Stimulated activated CD4-positive, alpha-beta T cell treated with anti-CD3 and anti-CD28 coated beads, Interleukin-15, amount 100 ng/mL, for 1 hour (primary cell): ENCODE measurements around the gene PLEKHJ1.

Source experiments
- DNase-seq, 2 donors: peaks; one replicate each; pipeline ENCODE4 v3.0.0-alpha.2; 2020; ENCODE audit warnings: low read depth in 1 of 2, low spot score in 1 of 2

The PLEKHJ1 gene

GRCh38 chr19:2224754-2225349 lies 11.3 kb downstream of the PLEKHJ1 start:
- no peak for DNase-seq

DNA sequence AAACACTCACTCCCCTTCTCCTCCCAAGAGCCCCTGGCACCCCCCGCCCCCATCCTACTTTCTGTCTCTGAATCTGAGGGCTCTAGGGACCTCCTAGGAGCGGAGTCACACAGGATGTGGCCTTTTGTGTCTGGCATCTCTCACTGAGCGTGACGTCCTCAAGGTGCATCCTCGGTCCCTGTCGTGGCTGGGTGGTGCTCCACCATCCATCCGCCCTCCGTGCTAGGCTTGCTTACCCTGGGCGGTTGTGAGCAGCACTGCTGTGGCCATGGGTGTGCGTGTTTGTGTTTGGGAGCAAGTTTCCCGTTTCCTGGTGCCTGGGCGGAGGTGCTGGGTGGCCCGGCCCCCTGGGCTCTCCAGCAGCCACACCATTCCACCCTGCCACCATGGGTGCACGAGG lies 12.2 kb downstream of the PLEKHJ1 start:
- no peak for DNase-seq

DNA sequence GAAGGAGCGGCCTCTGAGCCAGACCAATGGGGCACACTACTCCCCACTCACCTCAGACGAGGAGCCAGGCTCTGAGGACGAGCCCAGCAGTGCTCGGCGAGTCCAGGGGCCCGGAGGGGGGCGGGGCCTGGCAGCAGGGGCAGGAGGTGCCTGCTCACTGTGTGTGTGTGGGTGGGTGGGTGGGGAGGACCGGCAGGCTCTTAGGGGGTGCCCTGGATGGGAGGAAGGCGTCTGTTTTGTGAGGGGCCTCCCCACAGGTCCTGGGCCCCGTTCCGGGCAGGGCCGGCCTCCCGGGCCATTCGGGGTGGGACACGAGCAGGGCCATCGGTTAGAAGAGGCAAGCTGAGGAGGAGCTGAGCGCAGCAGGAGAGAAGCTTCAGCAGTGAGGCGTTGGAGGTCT lies 12.7 kb downstream of the PLEKHJ1 start:
- DNase-seq: no peak

DNA sequence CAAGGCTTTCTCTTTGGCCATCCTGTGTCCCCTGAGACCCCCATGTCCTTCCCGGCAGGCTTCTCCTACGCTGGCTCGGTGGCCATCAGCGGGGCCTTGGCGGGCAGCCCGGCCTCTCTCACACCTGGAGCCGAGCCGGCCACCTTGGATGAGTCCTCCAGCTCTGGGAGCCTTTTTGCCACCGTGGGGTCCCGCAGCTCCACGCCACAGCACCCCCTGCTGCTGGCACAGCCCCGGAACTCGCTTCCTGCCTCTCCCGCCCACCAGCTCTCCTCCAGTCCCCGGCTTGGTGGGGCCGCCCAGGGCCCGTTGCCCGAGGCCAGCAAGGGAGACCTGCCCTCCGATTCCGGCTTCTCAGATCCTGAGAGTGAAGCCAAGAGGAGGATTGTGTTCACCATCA lies 14.2 kb downstream of the PLEKHJ1 start:
- no peak for DNase-seq

GRCh38 chr19:2221250-2221831 lies 14.8 kb downstream of the PLEKHJ1 start:
- no peak for DNase-seq

DNA sequence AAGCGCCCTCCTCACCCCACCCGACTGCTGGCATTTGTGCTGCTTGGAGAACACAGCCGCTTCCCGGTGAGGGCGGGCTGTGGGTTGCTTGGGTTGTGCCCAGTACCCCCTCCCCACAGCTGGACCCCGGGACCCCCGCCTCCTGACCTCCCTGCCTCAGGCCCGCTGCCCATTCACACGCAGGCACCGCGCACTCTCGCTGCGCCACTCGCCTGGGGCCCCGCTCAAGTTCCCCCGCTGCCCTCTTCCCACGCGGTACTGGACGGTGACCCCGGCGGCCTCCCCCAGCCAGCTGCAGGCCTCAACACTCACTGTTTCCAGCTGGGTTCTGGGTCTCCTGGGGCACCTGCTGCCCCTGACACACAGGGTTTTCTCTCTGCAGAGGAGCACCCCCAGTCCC lies 16.4 kb downstream of the PLEKHJ1 start:
- DNase-seq: no peak

DNA sequence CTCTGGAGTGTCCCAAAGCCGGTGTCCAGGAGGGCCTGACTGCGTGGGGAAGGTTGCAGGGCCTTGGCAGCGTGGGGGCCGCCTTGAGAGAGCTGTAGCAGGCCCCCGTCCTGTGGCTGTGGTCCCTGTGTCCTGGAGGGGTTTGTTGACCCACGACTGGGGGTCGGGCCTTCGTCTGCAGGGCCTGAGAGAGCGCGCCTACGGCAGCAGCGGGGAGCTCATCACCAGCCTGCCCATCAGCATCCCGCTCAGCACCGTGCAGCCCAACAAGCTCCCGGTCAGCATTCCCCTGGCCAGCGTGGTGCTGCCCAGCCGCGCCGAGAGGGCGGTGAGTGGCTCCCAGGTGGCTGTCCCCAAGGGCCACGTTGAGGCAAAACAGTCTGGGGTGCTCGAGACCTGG lies 18.5 kb downstream of the PLEKHJ1 start:
- no peak for DNase-seq

- no peak for DNase-seq
These were observed 19.5 kb downstream of the PLEKHJ1 start for GRCh38 chr19:2216361-2217225.

DNA sequence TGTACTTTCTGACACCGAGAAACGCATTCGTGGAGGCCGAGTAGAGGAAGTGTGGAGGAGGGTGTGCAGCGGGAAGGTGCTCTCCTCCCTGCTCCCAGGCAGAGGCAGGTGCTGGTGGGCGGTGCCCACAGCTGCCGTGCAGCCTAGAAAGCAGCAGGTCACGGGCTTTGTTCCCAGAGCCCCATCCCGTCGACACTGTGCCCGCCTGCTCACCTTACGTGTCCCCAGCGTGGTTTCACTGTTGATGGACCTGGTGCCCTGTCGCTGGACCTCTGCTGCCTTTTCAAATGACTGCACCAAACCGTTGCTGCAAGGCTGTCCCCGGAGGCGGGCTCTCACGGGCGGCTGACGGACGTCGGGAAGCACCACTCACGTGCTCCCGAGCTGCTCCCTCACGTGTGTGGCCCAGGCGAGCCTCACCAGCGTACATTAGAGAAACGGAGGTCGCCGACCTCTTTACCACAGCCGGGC lies 20.8 kb downstream of the PLEKHJ1 start:
- no peak for DNase-seq

DNA sequence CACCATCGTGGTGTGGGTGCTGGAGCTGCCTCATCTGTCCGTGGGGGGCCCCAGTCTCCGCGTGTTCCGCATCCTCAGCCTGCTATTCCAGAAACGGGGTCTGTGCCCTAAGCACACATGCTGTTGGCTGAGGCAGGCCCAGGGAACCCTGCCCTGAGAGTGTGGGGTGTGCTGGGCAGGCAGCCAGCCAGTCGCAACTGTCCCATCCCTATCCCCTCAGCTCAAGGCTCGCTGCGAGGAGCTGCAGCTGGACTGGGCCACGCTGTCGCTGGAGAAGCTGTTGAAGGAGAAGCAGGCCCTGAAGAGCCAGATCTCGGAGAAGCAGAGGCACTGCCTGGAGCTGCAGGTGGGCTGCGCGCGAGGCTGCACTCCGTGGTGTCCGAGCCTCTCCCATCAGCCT lies 21.9 kb downstream of the PLEKHJ1 start:
- no peak for DNase-seq

GRCh38 chr19:2213799-2214198 lies 22.3 kb downstream of the PLEKHJ1 start:
- DNase-seq: no peak

GRCh38 chr19:2212861-2213711 lies 23.0 kb downstream of the PLEKHJ1 start:
- DNase-seq: no peak

DNA sequence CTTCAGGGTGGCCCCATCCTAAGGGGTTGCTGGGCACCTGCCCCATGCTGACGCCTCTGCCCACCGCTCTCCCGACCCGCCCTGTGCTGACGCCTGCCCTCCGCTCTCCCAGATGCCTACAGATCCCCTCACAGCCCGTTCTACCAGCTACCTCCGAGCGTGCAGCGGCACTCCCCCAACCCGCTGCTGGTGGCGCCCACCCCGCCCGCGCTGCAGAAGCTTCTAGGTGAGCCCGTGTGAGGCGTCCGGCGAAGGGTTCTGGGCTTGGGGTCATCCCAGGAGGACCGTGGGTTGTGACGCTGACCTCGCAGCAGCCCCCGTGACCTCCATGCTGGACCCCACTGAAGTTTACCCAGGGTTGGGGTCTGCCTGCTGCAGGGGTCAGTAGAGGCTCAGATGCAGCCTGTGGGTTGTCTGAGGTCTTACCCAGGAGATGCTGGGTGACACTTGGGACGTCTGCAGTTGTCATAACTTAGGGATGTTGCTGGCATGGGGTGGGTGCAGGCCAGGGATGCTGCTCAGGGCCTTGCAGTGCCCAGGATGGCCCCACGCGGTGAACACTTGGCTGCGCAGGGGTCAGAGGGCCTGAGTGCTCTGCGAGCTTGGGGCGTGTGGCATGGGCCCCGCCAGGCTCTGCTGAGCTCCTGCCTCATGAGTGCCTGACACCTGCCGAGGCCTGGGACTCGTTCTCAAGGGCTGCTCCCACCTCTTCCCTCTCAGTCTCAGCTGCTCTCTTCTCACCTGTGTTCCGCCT lies 25.0 kb downstream of the PLEKHJ1 start:
- DNase-seq: no peak

GRCh38 chr19:2210206-2210605 lies 25.9 kb downstream of the PLEKHJ1 start:
- no peak for DNase-seq

DNA sequence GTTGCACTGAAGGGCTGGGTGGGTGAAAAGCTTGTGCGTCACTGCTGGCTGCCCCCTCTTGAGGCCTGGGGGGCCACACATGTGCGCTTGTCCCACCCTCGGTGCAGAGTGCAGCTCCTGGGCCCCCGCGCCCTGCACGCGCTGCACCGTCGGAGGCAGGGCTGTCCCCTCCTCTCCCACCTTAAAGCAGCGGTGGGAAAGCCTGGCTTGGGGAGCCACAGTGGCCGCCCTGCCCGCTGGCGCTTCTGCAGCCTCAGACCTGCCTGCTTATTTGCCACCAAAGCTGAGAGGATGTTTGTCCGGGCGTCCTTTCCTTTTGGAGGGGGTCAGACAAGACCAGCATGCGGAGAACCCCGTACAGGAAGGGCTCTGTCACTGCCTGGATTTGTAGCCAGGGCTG lies 26.7 kb downstream of the PLEKHJ1 start:
- no peak for DNase-seq

DNA sequence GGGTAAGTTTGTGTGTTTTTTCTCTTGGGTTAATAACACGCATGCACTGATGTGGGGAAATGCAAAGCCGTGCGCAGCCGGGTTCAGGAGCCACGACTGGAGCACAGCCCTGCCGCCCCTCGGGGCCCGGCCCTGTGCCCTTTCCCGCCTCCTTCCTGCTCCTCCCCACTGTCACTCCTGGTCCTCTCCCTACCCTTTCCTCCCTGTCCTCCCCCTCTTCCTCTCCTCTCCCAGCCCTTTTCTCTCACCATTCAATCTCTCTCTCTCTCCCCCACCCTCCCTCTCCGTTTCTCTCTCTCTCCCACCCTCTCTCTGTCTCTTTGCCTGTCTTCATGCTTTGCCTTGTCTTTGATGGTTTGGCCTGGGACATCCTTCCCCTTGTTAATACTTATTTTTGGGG lies 27.2 kb downstream of the PLEKHJ1 start:
- no peak for DNase-seq

DNA sequence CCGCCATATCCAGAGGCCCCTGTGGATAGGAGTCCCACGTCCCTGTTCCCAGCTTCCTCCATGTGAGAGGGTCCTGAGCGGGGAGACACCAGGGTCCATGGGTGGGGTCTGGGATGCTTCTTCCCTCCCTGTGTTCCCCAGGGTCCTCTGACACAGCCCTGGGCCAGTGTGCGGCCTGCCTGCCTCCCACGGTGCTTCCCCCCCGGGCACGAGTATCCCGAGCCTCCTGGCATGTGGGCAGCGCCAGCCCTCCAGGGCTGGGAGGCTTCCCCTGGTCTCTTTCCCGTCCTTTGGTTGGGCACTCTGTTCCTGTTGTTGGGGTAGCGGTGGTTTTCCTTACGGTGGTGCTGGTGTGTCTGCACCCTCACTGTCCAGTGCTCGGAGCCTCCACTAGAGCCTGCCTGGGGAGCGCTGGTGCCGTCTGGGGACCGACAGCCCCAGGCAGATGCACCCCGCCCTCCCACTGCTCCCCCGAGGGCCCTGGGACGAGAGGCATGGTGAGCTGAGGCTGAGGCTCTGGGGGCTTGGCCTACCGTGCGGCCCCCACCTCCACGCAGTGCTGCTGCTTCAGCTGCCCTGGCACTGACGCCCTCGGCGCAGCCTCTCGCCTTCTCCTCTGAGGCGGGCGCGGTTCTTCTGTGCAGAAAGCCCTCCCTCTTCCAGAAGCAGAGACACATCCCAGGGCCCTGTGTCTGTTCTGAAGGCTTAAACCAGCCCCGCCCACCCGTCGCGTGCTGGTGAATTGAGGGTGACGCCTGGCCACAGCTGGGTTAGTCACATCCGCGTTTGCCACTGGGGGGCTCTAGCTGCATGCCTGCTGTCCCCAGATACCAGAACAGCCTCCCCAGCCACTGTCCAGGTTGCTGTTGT lies 27.9 kb downstream of the PLEKHJ1 start:
- no peak for DNase-seq

GRCh38 chr19:2207008-2207407 lies 29.1 kb downstream of the PLEKHJ1 start:
- no peak for DNase-seq

DNA sequence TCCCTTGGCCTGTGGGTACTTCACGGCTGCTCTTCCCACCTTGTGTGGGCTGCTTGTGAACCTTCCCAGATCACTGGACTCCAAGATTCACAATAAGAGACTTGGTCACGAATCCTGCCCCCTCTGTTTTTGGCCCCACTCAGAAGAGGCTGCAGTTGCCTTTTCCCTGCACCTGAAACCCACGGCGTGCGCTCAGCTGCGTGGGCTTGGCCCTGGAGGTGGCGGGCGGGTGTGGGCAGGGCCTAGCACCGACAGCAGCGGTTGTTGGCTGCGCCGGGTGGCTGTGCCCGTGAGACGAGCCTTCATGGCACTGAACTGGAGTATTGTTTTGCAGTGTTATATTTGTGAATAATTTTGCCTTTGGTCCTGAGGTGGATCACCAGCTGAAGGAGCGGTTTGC lies 33.8 kb downstream of the PLEKHJ1 start:
- no peak for DNase-seq
